K562 (cell line): ENCODE results near the gene S100A9. TPM values are rescaled to one million over a fixed set of nuclear protein-coding genes. Genes with fewer than 3 reads are reported as not detected.

Experiments used
- ATAC-seq: fragments of 200-7000 bp; cut with Tn5 transposase; 3 replicates; pipeline ENCODE4 v1.9.1; 2020; ENCODE audit warnings: moderate library complexity
- BruUV-seq: library from RNA; stranded (reverse); fragments of 400-500 nt; replicated peaks from 2 replicates; lab custom pipeline; 2021; lab: Mats Ljungman, UMichigan
- CTCF ChIA-PET: fragments of 300-600 bp; formaldehyde crosslinking; extraction: SDS; loops from one replicate; lab custom pipeline; 2021; ENCODE audit warnings: low intra/inter-chr PET ratio; lab: Yijun Ruan, JAX
- POLR2A ChIA-PET: fragments of 300-600, 350-650 bp; sonication (Branson Sonifier 250); formaldehyde crosslinking; extraction: SDS; loops from one replicate; lab custom pipeline; 2021; ENCODE audit warnings: antibody characterized with exemption, inconsistent platforms; lab: Yijun Ruan, JAX
- DNase-seq, 4 experiments: peaks; one replicate each; pipeline versions ENCODE4 v3.0.0 to v3.0.0-alpha.2; 2011 to 2018; ENCODE audit warnings: low spot score in 3 of 4, mixed read lengths in 3 of 4; ENCODE audit errors: extremely low read depth in 1 of 4
- FAIRE-seq: peaks from 2 replicates; lab custom pipeline; 2011; peaks lifted over from hg19 to GRCh38; lab: Jason Lieb, UNC
- H2AFZ ChIP-seq: 2 replicates; pipeline ENCODE4 v1.6.0; 2011; ENCODE audit warnings: low read depth, low read length, control low read depth, inconsistent platforms
- H3K27ac ChIP-seq: fragments of 200-600 bp; 3 replicates; pipeline ENCODE4 v1.8.0; 2011; ENCODE audit warnings: low read depth, mild to moderate bottlenecking, control low read depth, inconsistent platforms, low read length, moderate library complexity, mixed read lengths; ENCODE audit errors: extremely low read depth
- H3K27me3 ChIP-seq, 2 experiments: fragments of 300-600 bp in 1 of 2; 2 replicates in 1 of 2; 3 replicates in 1 of 2; pipeline versions ENCODE4 v1.6.0 to v1.8.0; 2011; ENCODE audit warnings: inconsistent platforms in 2 of 2, low read length in 2 of 2, mild to moderate bottlenecking in 1 of 2, mixed read lengths in 1 of 2, moderate library complexity in 1 of 2; ENCODE audit not compliant: control insufficient read depth in 2 of 2, insufficient read depth in 2 of 2
- H3K36me3 ChIP-seq: fragments of 300-600 bp; 3 replicates; pipeline ENCODE4 v1.8.0; 2011; ENCODE audit warnings: mild to moderate bottlenecking, low read length, inconsistent platforms; ENCODE audit not compliant: control insufficient read depth, insufficient read depth
- H3K4me1 ChIP-seq, 2 experiments: fragments of 200-600 bp in 1 of 2; replicated peaks in 1 of 2; 2 replicates in 1 of 2; 3 replicates in 1 of 2; pipeline versions ENCODE4 v1.5.1 to v1.8.0; 2011; ENCODE audit warnings: inconsistent platforms in 2 of 2, low read length in 2 of 2, mild to moderate bottlenecking in 1 of 2, mixed read lengths in 1 of 2, moderate library complexity in 1 of 2; ENCODE audit not compliant: control insufficient read depth in 2 of 2, insufficient read depth in 2 of 2
- H3K4me2 ChIP-seq: 2 replicates; pipeline ENCODE4 v1.6.1; 2011; ENCODE audit warnings: low read length, control low read depth, inconsistent platforms, mixed read lengths; ENCODE audit not compliant: insufficient read depth
- H3K4me3 ChIP-seq: fragments of 200-600 bp; sonication (generic), shearing (Covaris generic); 2 replicates; pipeline ENCODE4 v1.5.1; 2016; ENCODE audit warnings: control low read depth, inconsistent platforms
- H3K79me2 ChIP-seq: fragments of 200-600 bp; 3 replicates; pipeline ENCODE4 v1.8.0; 2011; ENCODE audit warnings: low read length, inconsistent platforms; ENCODE audit not compliant: control insufficient read depth, insufficient read depth
- H3K9ac ChIP-seq, 2 experiments: 2 replicates each; pipeline versions ENCODE4 v1.6.0 to v1.6.1; 2011; ENCODE audit warnings: low read depth in 2 of 2, low read length in 2 of 2, control low read depth in 1 of 2, inconsistent platforms in 1 of 2, mild to moderate bottlenecking in 1 of 2, mixed read lengths in 1 of 2; ENCODE audit not compliant: insufficient read depth in 1 of 2
- H3K9me1 ChIP-seq: one replicate; pipeline ENCODE4 v1.6.0; 2011; ENCODE audit warnings: inconsistent platforms, mild to moderate bottlenecking, low read length, moderate library complexity; ENCODE audit not compliant: control insufficient read depth, insufficient read depth
- H3K9me3 ChIP-seq: replicated peaks from 2 replicates; pipeline ENCODE4 v1.5.1; 2011; ENCODE audit warnings: low read depth, low read length, inconsistent platforms; ENCODE audit not compliant: control insufficient read depth, insufficient read depth
- H4K20me1 ChIP-seq: replicated peaks from 2 replicates; pipeline ENCODE4 v1.6.1; 2011; ENCODE audit warnings: low read length, inconsistent platforms, mixed read lengths; ENCODE audit not compliant: control insufficient read depth, insufficient read depth
- SMARCC2 ChIP-seq: fragments of 450-650 bp; IDR thresholded peaks from 2 replicates; pipeline ENCODE4 v1.6.1; 2017; ENCODE audit warnings: antibody characterized with exemption, moderate library complexity, mild to moderate bottlenecking, low read depth
- WGBS: fragments of 100-300 bp; shearing (Covaris generic); methylation state at CpG from one replicate; pipeline ENCODE4 v1.1.6; 2016; ENCODE audit warnings: low coverage, mixed read lengths; ENCODE audit not compliant: insufficient coverage; ENCODE audit errors: missing lambda C conversion rate; 5-methylcytosine and 5-hydroxymethylcytosine counted together
- in situ Hi-C: fragments of 300-500 bp; cut with MboI; formaldehyde crosslinking; loops from 4 replicates; pipeline ENCODE4 v1.15.0; 2018; ENCODE audit warnings: inconsistent platforms, mixed read lengths
- intact Hi-C: fragments of 100-400 bp; cut with micrococcal nuclease; formaldehyde crosslinking; loops from 2 replicates; pipeline ENCODE4 v1.14.2; 2022
- polyA plus RNA-seq, 8 experiments: library from polyadenylated mRNA; depleted of rRNA in 4 of 8; stranded (reverse) in 5 of 8; unstranded in 3 of 8; fragments of >200 nt; fragmentation: Nextera tagmentation in 2 of 8; fragmentation: Illumina TruSeq in 1 of 8; extraction: Ambion mirVana in 2 of 8; extraction: Trizol in 1 of 8; gene quantifications; 2 replicates each; pipeline versions ENCODE4 v1.2.1 to v1.2.3, GENCODE V29; 2011 to 2014; ENCODE audit warnings: inconsistent platforms in 1 of 8, missing spikeins in 1 of 8
- total RNA-seq, 7 experiments: library from RNA; depleted of rRNA in 6 of 7; stranded (reverse); fragments of >200 nt in 6 of 7; fragmentation: Illumina TruSeq in 2 of 7; extraction: Trizol in 2 of 7; gene quantifications; 2 replicates each; pipeline versions ENCODE4 v1.2.1 to v1.2.3, GENCODE V29; 2011 to 2021; ENCODE audit warnings: low replicate concordance in 1 of 7
- TF ChIP-seq, protein P1 (sequence below): sonication (generic); formaldehyde crosslinking; IDR thresholded peaks from 2 replicates; pipeline ENCODE4 v1.5.0; 2020; ENCODE audit warnings: missing genetic modification reagents

Gene S100A9
- total and polyA plus RNA-seq, 9 of the 15 experiments (the other 6 are each of a cell fraction or from before 2014, with no cell fraction given), result 0.80 TPM; not detected in 8

GRCh38 chr1:153347856-153348255 lies 9.8 kb upstream of the S100A9 start:
- peaks cover 22 to 24% of the 10 kb centered on the region in 2 experiments for H3K4me1 ChIP-seq
- in situ Hi-C loops (no loop called here), intact Hi-C loops (no loop called here)
- TF ChIP-seq, protein P1, sequence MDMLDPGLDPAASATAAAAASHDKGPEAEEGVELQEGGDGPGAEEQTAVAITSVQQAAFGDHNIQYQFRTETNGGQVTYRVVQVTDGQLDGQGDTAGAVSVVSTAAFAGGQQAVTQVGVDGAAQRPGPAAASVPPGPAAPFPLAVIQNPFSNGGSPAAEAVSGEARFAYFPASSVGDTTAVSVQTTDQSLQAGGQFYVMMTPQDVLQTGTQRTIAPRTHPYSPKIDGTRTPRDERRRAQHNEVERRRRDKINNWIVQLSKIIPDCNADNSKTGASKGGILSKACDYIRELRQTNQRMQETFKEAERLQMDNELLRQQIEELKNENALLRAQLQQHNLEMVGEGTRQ (CRISPR knock-in tag), result 0 out of 2 replicates have a peak, but pooled peaks have one; percentile 1
- TF ChIP-seq SMARCC2, result no peak
- POLR2A ChIA-PET, result interaction anchor here (0.6 kb wide), 2 partner anchors 290 to 302 kb away, joined by 3 to 4 read pairs; no protein-coding TSS in a partner anchor
- H2AFZ ChIP-seq, result no peak overlapping the region
- no peaks in the 10 kb centered on the region for H3K9me3 ChIP-seq
- H4K20me1 ChIP-seq, result peaks cover 14% of the 10 kb centered on the region
- H3K27me3 ChIP-seq, result peaks cover 3 to 15% of the 10 kb centered on the region in 2 experiments; a peak in 3 of 5 replicates
- 12% methylated on average over 7 of the region's 7 CpGs for WGBS
- H3K4me3 ChIP-seq, result no peak overlapping the region
- no peak overlapping the region for H3K27ac ChIP-seq
- FAIRE-seq (no peak), DNase-seq (no peak), ATAC-seq (no peak)
- H3K79me2 ChIP-seq, result no peaks in the 10 kb centered on the region
- no TSS peak for BruUV-seq
- H3K4me2 ChIP-seq, result no peak overlapping the region
- no peaks in the 10 kb centered on the region for H3K36me3 ChIP-seq
- H3K9ac ChIP-seq, result no peak overlapping the region
- H3K9me1 ChIP-seq, result no peaks in the 10 kb centered on the region
- CTCF ChIA-PET, result no interaction called here
